Mesenchymal stem cell (in vitro differentiated cells and primary cell): ENCODE results near the gene C16orf74.
A peak's percentile ranks its signal among the peaks of the same experiment; 100 is the strongest.

Experiments used
- DNase-seq: peaks from one replicate; pipeline ENCODE4 v3.0.0-alpha.2; 2013
- H2AFZ ChIP-seq: one replicate; pipeline ENCODE4 v1.6.1; 2013; ENCODE audit warnings: low read depth, mild to moderate bottlenecking, control low read depth, inconsistent platforms, low read length, moderate library complexity
- H2AK5ac ChIP-seq: 2 replicates; pipeline ENCODE4 v1.6.1; 2013; ENCODE audit warnings: low read length, moderate library complexity, mild to moderate bottlenecking, inconsistent platforms; ENCODE audit not compliant: severe bottlenecking
- H2BK120ac ChIP-seq: one replicate; pipeline ENCODE4 v1.6.1; 2013; ENCODE audit warnings: low read depth, mild to moderate bottlenecking, inconsistent platforms, low read length, moderate library complexity
- H2BK12ac ChIP-seq, 2 experiments: one replicate each; pipeline ENCODE4 v1.6.1; 2013; ENCODE audit warnings: inconsistent platforms in 2 of 2, low read length in 2 of 2, mild to moderate bottlenecking in 2 of 2, moderate library complexity in 2 of 2, control low read depth in 1 of 2
- H2BK15ac ChIP-seq: one replicate; pipeline ENCODE4 v1.6.1; 2013; ENCODE audit warnings: mild to moderate bottlenecking, low read depth, inconsistent platforms; ENCODE audit not compliant: poor library complexity, severe bottlenecking
- H2BK5ac ChIP-seq: 2 replicates; pipeline ENCODE4 v1.6.1; 2013; ENCODE audit warnings: low read depth, mild to moderate bottlenecking, low read length, control low read depth, inconsistent platforms; ENCODE audit not compliant: poor library complexity, severe bottlenecking
- H3K14ac ChIP-seq, 2 experiments: one replicate each; pipeline ENCODE4 v1.6.1; 2013; ENCODE audit warnings: inconsistent platforms in 2 of 2, low read length in 2 of 2, control low read depth in 1 of 2, mild to moderate bottlenecking in 1 of 2, moderate library complexity in 1 of 2
- H3K18ac ChIP-seq, 2 experiments: one replicate each; pipeline ENCODE4 v1.6.1; 2013; ENCODE audit warnings: inconsistent platforms in 2 of 2, low read length in 2 of 2, control low read depth in 1 of 2, low read depth in 1 of 2, mild to moderate bottlenecking in 1 of 2
- H3K23ac ChIP-seq, 2 experiments: one replicate each; pipeline ENCODE4 v1.6.1; 2013; ENCODE audit warnings: inconsistent platforms in 2 of 2, low read length in 2 of 2, mild to moderate bottlenecking in 2 of 2, moderate library complexity in 2 of 2, control low read depth in 1 of 2
- H3K27ac ChIP-seq: 2 replicates; pipeline ENCODE4 v1.5.1; 2013; ENCODE audit warnings: mild to moderate bottlenecking, moderate library complexity, low read length, control low read depth, inconsistent platforms; ENCODE audit not compliant: poor library complexity, severe bottlenecking
- H3K27me3 ChIP-seq, 2 experiments: 2 replicates each; pipeline versions ENCODE4 v1.6.1 to v1.7.0; 2013; ENCODE audit warnings: low read length in 2 of 2, mild to moderate bottlenecking in 2 of 2, moderate library complexity in 2 of 2, control low read depth in 1 of 2, inconsistent platforms in 1 of 2; ENCODE audit not compliant: control insufficient read depth in 1 of 2, insufficient read depth in 1 of 2
- H3K36me3 ChIP-seq, 2 experiments: 2 replicates each; pipeline versions ENCODE4 v1.6.1 to v1.7.0; 2013; ENCODE audit warnings: low read length in 2 of 2, control low read depth in 1 of 2, inconsistent platforms in 1 of 2, low read depth in 1 of 2, mild to moderate bottlenecking in 1 of 2; ENCODE audit not compliant: insufficient read depth in 2 of 2, control insufficient read depth in 1 of 2
- H3K4ac ChIP-seq, 2 experiments: one replicate each; pipeline ENCODE4 v1.6.1; 2013; ENCODE audit warnings: inconsistent platforms in 2 of 2, low read length in 2 of 2, mild to moderate bottlenecking in 2 of 2, moderate library complexity in 2 of 2, control low read depth in 1 of 2, low read depth in 1 of 2
- H3K4me1 ChIP-seq: 2 replicates; pipeline ENCODE4 v1.6.1; 2013; ENCODE audit warnings: low read depth, low read length, control low read depth; ENCODE audit not compliant: control insufficient read depth, insufficient read depth
- H3K4me2 ChIP-seq: 2 replicates; pipeline ENCODE4 v1.6.1; 2013; ENCODE audit warnings: low read length, mild to moderate bottlenecking, inconsistent platforms; ENCODE audit not compliant: poor library complexity, severe bottlenecking
- H3K4me3 ChIP-seq, 2 experiments: 2 replicates each; pipeline versions ENCODE4 v1.5.1 to v1.7.0; 2013; ENCODE audit warnings: low read length in 2 of 2, mild to moderate bottlenecking in 2 of 2, control low read depth in 1 of 2, low read depth in 1 of 2; ENCODE audit not compliant: insufficient read depth in 1 of 2
- H3K79me1 ChIP-seq: replicated peaks from 2 replicates; pipeline ENCODE4 v1.6.1; 2013; ENCODE audit warnings: mild to moderate bottlenecking, control low read depth, low read length, inconsistent platforms; ENCODE audit not compliant: poor library complexity, severe bottlenecking
- H3K9ac ChIP-seq: 2 replicates; pipeline ENCODE4 v1.7.0; 2013; ENCODE audit warnings: mild to moderate bottlenecking, low read length, moderate library complexity
- H3K9me3 ChIP-seq: 2 replicates; pipeline ENCODE4 v1.7.0; 2013; ENCODE audit warnings: mild to moderate bottlenecking, low read length; ENCODE audit not compliant: control insufficient read depth
- H4K8ac ChIP-seq: one replicate; pipeline ENCODE4 v1.6.1; 2013; ENCODE audit warnings: inconsistent platforms, mild to moderate bottlenecking, low read length, moderate library complexity
- H4K91ac ChIP-seq: one replicate; pipeline ENCODE4 v1.6.1; 2013; ENCODE audit warnings: mild to moderate bottlenecking, low read length, inconsistent platforms
- WGBS: methylation state at CpG from one replicate; pipeline ENCODE4 v1.1.7; 2013; ENCODE audit warnings: mixed read lengths; 5-methylcytosine and 5-hydroxymethylcytosine counted together

The C16orf74 gene

GRCh38 chr16:85731179-85731578 is 19.7 kb downstream of the C16orf74 start:
- H3K9me3 ChIP-seq, result no peaks in the 10 kb centered on the region
- no peaks in the 10 kb centered on the region for H3K79me1 ChIP-seq
- no peak overlapping the region for H3K4ac ChIP-seq
- no peaks in the 10 kb centered on the region for H3K36me3 ChIP-seq
- no peak overlapping the region for H2BK12ac ChIP-seq
- H2BK5ac ChIP-seq, result no peak overlapping the region
- no peak overlapping the region for H3K9ac ChIP-seq
- no peak overlapping the region for H2AK5ac ChIP-seq
- H3K23ac ChIP-seq, result no peak overlapping the region
- H2BK120ac ChIP-seq, result no peak overlapping the region
- no peak overlapping the region for H2AFZ ChIP-seq
- peak overlapping the region in 1 of 2 experiments; percentile 66 for H3K14ac ChIP-seq
- H3K4me2 ChIP-seq, result no peak overlapping the region
- H3K27ac ChIP-seq, result no peak overlapping the region
- H3K4me3 ChIP-seq, result no peak overlapping the region
- H3K27me3 ChIP-seq, result peaks cover 6 to 42% of the 10 kb centered on the region in 2 experiments
- H3K18ac ChIP-seq, result no peak overlapping the region
- no peak for DNase-seq
- no peak overlapping the region for H4K8ac ChIP-seq
- H2BK15ac ChIP-seq, result no peak overlapping the region
- H3K4me1 ChIP-seq, result no peaks in the 10 kb centered on the region
- WGBS, result 91% methylated on average over 5 of the region's 5 CpGs
- H4K91ac ChIP-seq, result no peak overlapping the region

- no peaks in the 10 kb centered on the region for H3K9me3 ChIP-seq
- H2AFZ ChIP-seq, result no peak overlapping the region
- H3K9ac ChIP-seq, result no peak overlapping the region
- no peak overlapping the region for H2BK120ac ChIP-seq
- H2BK15ac ChIP-seq, result no peak overlapping the region
- no peaks in the 10 kb centered on the region for H3K4me1 ChIP-seq
- H3K36me3 ChIP-seq, result no peaks in the 10 kb centered on the region
- no peak overlapping the region for H2BK12ac ChIP-seq
- H3K14ac ChIP-seq, result no peak overlapping the region
- 89% methylated on average over 4 of the region's 5 CpGs for WGBS
- H3K4me2 ChIP-seq, result no peak overlapping the region
- no peak overlapping the region for H3K4me3 ChIP-seq
- H2BK5ac ChIP-seq, result no peak overlapping the region
- no peak overlapping the region for H4K8ac ChIP-seq
- H3K23ac ChIP-seq, result no peak overlapping the region
- H3K18ac ChIP-seq, result no peak overlapping the region
- no peak for DNase-seq
- H4K91ac ChIP-seq, result no peak overlapping the region
- no peak overlapping the region for H3K27ac ChIP-seq
- peaks cover 6 to 43% of the 10 kb centered on the region in 2 experiments for H3K27me3 ChIP-seq
- H2AK5ac ChIP-seq, result no peak overlapping the region
- H3K79me1 ChIP-seq, result no peaks in the 10 kb centered on the region
- no peak overlapping the region for H3K4ac ChIP-seq
These were observed 20.8 kb downstream of the C16orf74 start for GRCh38 chr16:85730186-85730465.

- H2BK15ac ChIP-seq, result no peak overlapping the region
- 86% methylated on average over 16 of the region's 16 CpGs for WGBS
- no peak overlapping the region for H2AK5ac ChIP-seq
- H3K23ac ChIP-seq, result no peak overlapping the region
- H2AFZ ChIP-seq, result no peak overlapping the region
- peaks cover 6 to 46% of the 10 kb centered on the region in 2 experiments for H3K27me3 ChIP-seq
- no peak overlapping the region for H2BK5ac ChIP-seq
- no peaks in the 10 kb centered on the region for H3K79me1 ChIP-seq
- no peak overlapping the region for H3K4me2 ChIP-seq
- no peak overlapping the region for H3K4me3 ChIP-seq
- DNase-seq, result no peak
- H3K27ac ChIP-seq, result no peak overlapping the region
- H3K4ac ChIP-seq, result no peak overlapping the region
- no peaks in the 10 kb centered on the region for H3K4me1 ChIP-seq
- no peak overlapping the region for H4K8ac ChIP-seq
- H2BK120ac ChIP-seq, result no peak overlapping the region
- no peak overlapping the region for H2BK12ac ChIP-seq
- H3K14ac ChIP-seq, result no peak overlapping the region
- no peak overlapping the region for H3K9ac ChIP-seq
- no peak overlapping the region for H3K18ac ChIP-seq
- H4K91ac ChIP-seq, result no peak overlapping the region
- H3K9me3 ChIP-seq, result no peaks in the 10 kb centered on the region
- H3K36me3 ChIP-seq, result no peaks in the 10 kb centered on the region
These were observed 21.3 kb downstream of the C16orf74 start for GRCh38 chr16:85729452-85730185.

- WGBS, result 91% methylated on average over 7 of the region's 7 CpGs
- Histone ChIP-seq H3K18ac (no peak overlapping the region), H3K9me3 (no peaks in the 10 kb centered on the region), H2AFZ (no peak overlapping the region), H4K8ac (no peak overlapping the region), H3K4me2 (no peak overlapping the region), H3K36me3 (no peaks in the 10 kb centered on the region), H2BK12ac (no peak overlapping the region), H3K4me3 (no peak overlapping the region), H3K4me1 (no peaks in the 10 kb centered on the region), H3K27ac (no peak overlapping the region), H2BK5ac (no peak overlapping the region), H3K27me3 (peaks cover 6 to 50% of the 10 kb centered on the region in 2 experiments), H3K14ac (no peak overlapping the region), H3K23ac (no peak overlapping the region), H2BK15ac (peak overlapping the region; percentile 49), H4K91ac (no peak overlapping the region), H3K79me1 (no peaks in the 10 kb centered on the region), H3K9ac (no peak overlapping the region), H2BK120ac (no peak overlapping the region), H3K4ac (no peak overlapping the region), H2AK5ac (no peak overlapping the region)
- DNase-seq, result no peak
These were observed 22.0 kb downstream of the C16orf74 start for GRCh38 chr16:85728879-85729278.
